Neuron (in vitro differentiated cells): ENCODE results near the gene STK38.
A peak's percentile ranks its signal among the peaks of the same experiment; 100 is the strongest.
"Not testable (repeated sequence)": the region's sequence is repeated elsewhere in the genome, so short reads cannot be mapped to it uniquely, and the experiment has no call there.

Experiments
- H2AFZ ChIP-seq: one replicate; pipeline ENCODE4 v1.6.1; 2013; ENCODE audit warnings: low read depth, mild to moderate bottlenecking, inconsistent platforms, low read length, moderate library complexity
- H3K27me3 ChIP-seq: one replicate; pipeline ENCODE4 v1.6.1; 2013; ENCODE audit warnings: low read length; ENCODE audit not compliant: insufficient read depth
- H3K36me3 ChIP-seq: one replicate; pipeline ENCODE4 v1.6.1; 2013; ENCODE audit warnings: low read length; ENCODE audit not compliant: insufficient read depth
- H3K4me1 ChIP-seq: one replicate; pipeline ENCODE4 v1.6.1; 2013; ENCODE audit warnings: low read length; ENCODE audit not compliant: insufficient read depth
- H3K4me3 ChIP-seq: 2 replicates; pipeline ENCODE4 v1.5.1; 2013; ENCODE audit warnings: mild to moderate bottlenecking, low read length, moderate library complexity
- H3K9me3 ChIP-seq: one replicate; pipeline ENCODE4 v1.6.1; 2013; ENCODE audit warnings: low read length

Gene STK38

GRCh38 chr6:36546920-36547645 lies at the start of gene STK38:
Gene STK38, minus strand, starts transcription at chr6:36547479. Its CDS starts 7,277 bp downstream, at chr6:36540202.
- no peaks in the 10 kb centered on the region for H3K27me3 ChIP-seq
- peaks cover 21% of the 10 kb centered on the region for H3K4me1 ChIP-seq
- peak within 1 kb of the TSS; percentile 77 for H2AFZ ChIP-seq
- no peaks in the 10 kb centered on the region for H3K9me3 ChIP-seq
- peak within 1 kb of the TSS; percentile 83 for H3K4me3 ChIP-seq
- H3K36me3 ChIP-seq, result peaks cover 2% of the 10 kb centered on the region

GRCh38 chr6:36596356-36596755 lies 49.1 kb upstream of the STK38 start:
- H3K27me3 ChIP-seq, result no peaks in the 10 kb centered on the region
- peak overlapping the region; percentile 99 for H3K4me3 ChIP-seq
- no peaks in the 10 kb centered on the region for H3K9me3 ChIP-seq
- peaks cover 42% of the 10 kb centered on the region for H3K4me1 ChIP-seq
- peaks cover 60% of the 10 kb centered on the region for H3K36me3 ChIP-seq
- no peak overlapping the region for H2AFZ ChIP-seq

- no peaks in the 10 kb centered on the region for H3K9me3 ChIP-seq
- no peaks in the 10 kb centered on the region for H3K27me3 ChIP-seq
- H3K4me3 ChIP-seq, result peak overlapping the region; percentile 99
- peaks cover 39% of the 10 kb centered on the region for H3K4me1 ChIP-seq
- H2AFZ ChIP-seq, result no peak overlapping the region
- peaks cover 47% of the 10 kb centered on the region for H3K36me3 ChIP-seq
Observed at GRCh38 chr6:36594816-36595643, 47.8 kb upstream of the STK38 start.

DNA sequence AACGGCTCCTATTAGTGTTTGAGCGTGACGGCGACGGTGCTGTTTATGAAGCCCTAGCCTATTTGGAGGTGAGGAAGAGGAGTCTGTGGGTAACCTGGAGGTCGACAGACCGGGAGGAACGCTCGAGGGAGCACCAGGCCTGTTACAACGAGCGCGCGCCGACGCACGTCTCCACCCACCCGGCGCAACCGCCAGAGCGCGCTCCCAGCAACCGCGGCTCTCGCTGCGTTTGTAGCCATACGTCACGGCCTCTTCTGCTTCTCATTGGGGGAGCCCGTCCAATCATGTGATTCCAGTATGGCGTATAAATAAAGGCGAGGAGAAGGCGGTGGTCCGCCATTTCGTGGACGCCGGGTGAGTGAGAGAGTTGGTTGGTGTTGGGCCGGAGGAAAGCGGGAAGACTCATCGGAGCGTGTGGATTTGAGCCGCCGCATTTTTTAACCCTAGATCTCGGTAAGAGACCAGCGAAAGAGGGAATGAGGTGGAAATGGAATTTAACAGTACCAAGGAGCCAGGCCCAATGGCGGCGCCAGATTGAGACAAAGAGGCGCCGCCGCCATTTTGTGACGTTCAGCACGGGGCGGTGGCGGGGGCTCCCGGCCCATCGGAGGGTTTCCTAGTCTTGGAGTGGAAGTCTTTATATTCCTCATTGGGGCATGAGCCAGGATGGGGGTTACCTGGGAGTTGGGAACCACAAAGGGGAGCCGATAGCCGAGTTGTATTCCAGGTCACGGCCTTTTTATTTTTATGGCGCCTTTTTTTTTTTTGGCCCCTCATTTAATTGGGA lies 46.9 kb upstream of the STK38 start, which contains the start of gene SRSF3:
TSS of gene SRSF3 (plus strand) at position 334 of the 787 bp plus-strand sequence. CDS start 2,401 bp downstream, outside the sequence.
- H3K27me3 ChIP-seq, result no peaks in the 10 kb centered on the region
- H3K36me3 ChIP-seq, result peaks cover 39% of the 10 kb centered on the region
- H3K4me3 ChIP-seq, result peak within 1 kb of the TSS; percentile 99
- H3K9me3 ChIP-seq, result no peaks in the 10 kb centered on the region
- peaks cover 31% of the 10 kb centered on the region for H3K4me1 ChIP-seq
- peak within 1 kb of the TSS; percentile 94 for H2AFZ ChIP-seq

DNA sequence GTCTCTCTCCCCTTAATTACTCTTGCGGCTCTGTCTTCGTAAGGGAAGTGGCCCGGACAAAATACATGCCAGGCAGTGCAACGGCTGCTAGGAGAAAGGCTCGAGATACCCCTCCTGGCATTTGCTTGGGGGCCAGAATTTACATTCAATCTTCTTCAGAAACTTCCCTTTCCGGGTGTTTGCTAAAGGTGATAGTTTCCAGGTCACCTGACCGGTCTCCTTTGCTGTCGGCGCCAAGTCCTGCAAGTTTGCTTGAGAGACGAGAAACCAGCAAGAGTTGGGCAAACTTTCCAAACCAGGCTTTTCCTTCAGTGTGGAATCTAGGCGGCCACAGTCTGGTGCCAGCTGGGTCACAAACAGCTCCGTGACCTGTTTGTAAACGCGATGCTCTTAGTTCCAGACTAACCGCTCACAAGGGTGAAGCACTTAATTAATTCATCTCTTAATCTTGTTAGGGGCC lies 46.3 kb upstream of the STK38 start:
- Histone ChIP-seq H2AFZ (peak overlapping the region; percentile 94), H3K4me3 (peak overlapping the region; percentile 99), H3K9me3 (no peaks in the 10 kb centered on the region), H3K36me3 (peaks cover 33% of the 10 kb centered on the region), H3K4me1 (peaks cover 24% of the 10 kb centered on the region), H3K27me3 (no peaks in the 10 kb centered on the region)

DNA sequence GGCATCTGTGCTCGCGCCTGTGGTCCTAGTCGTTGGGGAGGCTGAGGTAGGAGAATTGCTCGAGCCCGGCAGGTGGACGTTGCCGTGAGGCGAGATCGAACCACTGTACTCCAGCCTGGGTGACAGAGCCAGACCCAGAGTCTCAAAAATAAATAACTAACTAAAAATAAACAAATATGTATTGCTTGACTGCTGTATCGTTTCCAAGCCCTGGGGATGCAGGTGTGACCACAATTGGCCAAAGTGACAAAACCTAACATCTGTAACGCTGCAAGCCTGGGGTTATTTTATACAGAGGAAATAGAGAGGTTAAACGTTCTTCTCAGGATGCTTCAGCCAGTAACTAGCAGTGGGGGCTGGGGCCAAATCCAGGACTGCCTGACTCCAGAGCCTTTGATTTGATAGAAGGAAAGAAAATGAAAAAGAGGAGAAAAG lies 45.0 kb upstream of the STK38 start:
- no peaks in the 10 kb centered on the region for H3K27me3 ChIP-seq
- no peak overlapping the region for H2AFZ ChIP-seq
- H3K4me3 ChIP-seq, result no peak overlapping the region
- peaks cover 12% of the 10 kb centered on the region for H3K4me1 ChIP-seq
- H3K9me3 ChIP-seq, result no peaks in the 10 kb centered on the region
- H3K36me3 ChIP-seq, result peaks cover 19% of the 10 kb centered on the region

- Histone ChIP-seq H3K36me3 (no peaks in the 10 kb centered on the region), H3K4me1 (peaks cover 6% of the 10 kb centered on the region)
Observed at GRCh38 chr6:36590237-36590636, 43.0 kb upstream of the STK38 start.

GRCh38 chr6:36589025-36589400 lies 41.7 kb upstream of the STK38 start:
- H3K9me3 ChIP-seq, H2AFZ ChIP-seq, H3K27me3 ChIP-seq, H3K4me1 ChIP-seq, H3K4me3 ChIP-seq, H3K36me3 ChIP-seq: not testable (repeated sequence)

More at GRCh38 chr6:36590237-36590636, 43.0 kb upstream of the STK38 start:
- no peak overlapping the region for H2AFZ ChIP-seq
- no peaks in the 10 kb centered on the region for H3K27me3 ChIP-seq
- H3K4me3 ChIP-seq, result no peak overlapping the region
- no peaks in the 10 kb centered on the region for H3K9me3 ChIP-seq

- Histone ChIP-seq H3K4me1 (no peaks in the 10 kb centered on the region), H3K27me3 (no peaks in the 10 kb centered on the region), H3K4me3 (no peak overlapping the region), H2AFZ (no peak overlapping the region), H3K36me3 (no peaks in the 10 kb centered on the region), H3K9me3 (no peaks in the 10 kb centered on the region)
Observed at GRCh38 chr6:36586606-36587005, 39.3 kb upstream of the STK38 start.

- H3K27me3 ChIP-seq, result no peaks in the 10 kb centered on the region
- H3K4me1 ChIP-seq, result peaks cover 15% of the 10 kb centered on the region
- no peaks in the 10 kb centered on the region for H3K9me3 ChIP-seq
- no peak overlapping the region for H2AFZ ChIP-seq
- H3K4me3 ChIP-seq, result no peak overlapping the region
- no peaks in the 10 kb centered on the region for H3K36me3 ChIP-seq
Observed at GRCh38 chr6:36581716-36582115, 34.4 kb upstream of the STK38 start.

DNA sequence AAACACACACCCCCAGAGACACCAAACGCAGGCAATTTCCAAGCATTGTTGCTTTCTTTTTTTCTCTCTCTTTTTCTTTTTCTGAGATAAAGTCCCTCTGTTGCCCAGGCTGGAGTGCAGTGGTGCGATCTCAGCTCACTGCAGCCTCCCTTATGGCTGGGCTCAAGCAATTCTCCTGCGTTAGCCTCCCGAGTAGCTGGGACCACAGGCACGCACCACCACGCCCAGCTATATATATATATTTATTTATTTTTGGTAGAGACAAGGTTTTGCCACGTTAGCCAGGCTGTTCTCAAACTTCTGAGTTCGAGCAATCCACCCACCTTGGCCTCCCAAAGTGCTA lies 32.9 kb upstream of the STK38 start:
- Histone ChIP-seq H3K4me1 (peaks cover 15% of the 10 kb centered on the region), H3K4me3 (no peak overlapping the region), H3K27me3 (no peaks in the 10 kb centered on the region), H2AFZ (peak overlapping the region; percentile 24), H3K9me3 (no peaks in the 10 kb centered on the region), H3K36me3 (no peaks in the 10 kb centered on the region)

GRCh38 chr6:36578431-36578830 lies 31.2 kb upstream of the STK38 start:
- H2AFZ ChIP-seq, result no peak overlapping the region
- H3K4me1 ChIP-seq, result peaks cover 15% of the 10 kb centered on the region
- no peaks in the 10 kb centered on the region for H3K36me3 ChIP-seq
- no peak overlapping the region for H3K4me3 ChIP-seq
- H3K9me3 ChIP-seq, result no peaks in the 10 kb centered on the region
- H3K27me3 ChIP-seq, result no peaks in the 10 kb centered on the region

- Histone ChIP-seq H2AFZ (no peak overlapping the region), H3K36me3 (no peaks in the 10 kb centered on the region), H3K9me3 (no peaks in the 10 kb centered on the region), H3K4me3 (no peak overlapping the region), H3K27me3 (no peaks in the 10 kb centered on the region), H3K4me1 (peaks cover 15% of the 10 kb centered on the region)
Observed at GRCh38 chr6:36578030-36578429, 30.8 kb upstream of the STK38 start.
